NCI-H82 treated with DMSO at 0.1 percent for 48 hours (cell line): Measurements from ENCODE around the gene PHLDB3.
A peak's percentile ranks its signal among the peaks of the same experiment; 100 is the strongest.
"Not testable (repeated sequence)": the region's sequence is repeated elsewhere in the genome, so short reads cannot be mapped to it uniquely, and the experiment has no call there.

Source experiments
- DNase-seq: peaks from one replicate; lab custom pipeline; 2025; ENCODE audit not compliant: unreplicated experiment; lab: John Stamatoyannopoulos, UW

Gene PHLDB3

DNA sequence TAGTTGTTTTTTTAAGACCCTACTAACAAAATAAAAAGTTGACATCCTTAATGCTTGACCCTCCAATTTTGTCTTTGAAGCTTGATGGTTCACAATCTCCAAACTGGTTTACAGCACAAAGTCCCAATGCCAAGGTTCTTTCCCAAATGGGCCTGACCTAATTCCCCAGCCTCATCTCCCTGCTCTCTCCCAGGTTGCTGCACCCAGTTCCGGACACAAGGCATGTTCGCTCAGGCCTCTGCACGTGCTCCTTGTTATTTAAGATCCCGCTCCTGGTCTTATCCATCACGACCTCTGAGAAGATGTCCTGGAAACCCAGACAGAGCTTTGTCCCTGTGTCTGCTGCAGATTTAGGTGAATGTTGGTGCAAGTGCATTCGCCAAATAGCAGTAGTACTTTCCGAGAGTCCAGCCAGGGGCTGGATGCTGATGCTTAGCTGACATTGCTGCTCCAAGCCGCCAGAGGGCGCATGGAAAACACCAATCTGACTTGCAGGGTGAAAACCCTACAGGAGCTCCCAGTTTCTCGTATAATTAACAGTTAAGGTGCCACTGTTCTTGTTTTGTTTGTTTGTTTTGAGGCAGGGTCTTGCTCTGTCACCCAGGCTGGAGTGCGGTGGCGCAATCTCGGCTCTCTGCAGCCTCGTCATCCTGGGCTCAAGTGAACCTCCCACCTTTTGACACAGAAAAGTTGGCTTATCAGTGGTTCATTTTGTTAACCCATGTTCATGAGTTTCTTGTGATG is 57.6 kb downstream of the PHLDB3 start:
- peak; percentile 16 for DNase-seq

- no peak for DNase-seq
Observed at GRCh38 chr19:43445426-43445825, 59.1 kb downstream of the PHLDB3 start.

GRCh38 chr19:43444531-43445287 is 59.8 kb downstream of the PHLDB3 start:
- DNase-seq: no peak

GRCh38 chr19:43444091-43444490 is 60.5 kb downstream of the PHLDB3 start:
- DNase-seq: not testable (repeated sequence)

DNA sequence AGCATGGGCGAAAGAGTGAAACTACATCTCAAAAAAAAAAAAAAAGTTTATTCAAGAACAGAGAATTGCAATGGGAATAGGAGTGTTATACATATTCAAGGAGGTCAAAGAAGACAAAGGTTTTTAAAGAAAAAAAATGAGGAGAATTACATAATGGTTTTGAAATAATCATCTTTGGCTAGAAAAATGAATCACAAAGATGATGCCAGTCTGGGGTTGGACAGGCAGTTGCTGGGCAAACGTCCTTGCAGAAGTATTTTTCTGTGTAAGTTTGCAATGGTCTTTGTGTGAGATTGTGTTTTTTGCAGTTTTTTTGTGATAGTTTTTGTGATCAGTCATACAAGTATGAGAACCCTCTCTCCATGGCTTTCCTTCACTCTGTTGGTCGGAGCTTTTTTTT is 62.8 kb downstream of the PHLDB3 start:
- DNase-seq: no peak

DNA sequence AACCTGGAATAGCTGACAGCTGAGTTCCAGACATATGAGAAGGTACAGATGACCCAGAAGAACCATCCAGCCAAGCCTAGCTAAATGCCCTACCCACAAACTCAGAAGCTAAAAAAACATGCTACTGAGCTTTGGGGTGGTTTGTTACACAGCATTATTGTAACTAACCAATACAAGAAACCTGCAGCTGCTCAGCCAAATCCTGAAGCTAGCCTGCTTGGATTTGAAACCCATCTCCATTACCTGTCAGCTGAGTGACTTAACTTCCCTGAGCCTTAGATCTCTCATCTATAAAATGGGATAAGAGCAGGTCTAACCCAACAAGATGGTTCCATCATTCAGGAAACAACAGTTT is 64.9 kb downstream of the PHLDB3 start:
- DNase-seq: no peak

- no peak for DNase-seq
Observed at GRCh38 chr19:43439032-43439708, 65.4 kb downstream of the PHLDB3 start.

GRCh38 chr19:43438291-43439031 is 66.1 kb downstream of the PHLDB3 start:
- no peak for DNase-seq

- no peak for DNase-seq
Observed at GRCh38 chr19:43437712-43438111, 66.8 kb downstream of the PHLDB3 start.

DNA sequence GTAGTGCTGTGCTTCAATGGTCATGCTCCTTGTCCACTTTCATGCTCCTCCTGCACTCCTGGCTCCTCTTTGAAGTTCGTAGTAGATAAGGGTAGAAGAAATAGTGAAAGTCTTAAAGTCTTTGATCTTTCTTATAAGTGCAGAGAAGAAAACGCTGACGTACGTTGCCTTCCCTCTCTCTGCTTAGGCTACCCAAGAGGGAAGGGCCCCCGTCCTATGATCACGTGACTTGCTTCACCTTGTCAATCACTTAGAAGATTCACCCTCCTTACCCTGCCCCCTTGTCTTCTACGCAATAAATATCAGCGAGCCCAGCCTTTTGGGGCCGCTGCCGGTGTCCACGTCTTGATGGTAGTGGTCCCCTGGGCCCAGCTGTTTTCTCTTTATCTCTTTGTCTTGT is 67.3 kb downstream of the PHLDB3 start:
- not testable (repeated sequence) for DNase-seq

DNA sequence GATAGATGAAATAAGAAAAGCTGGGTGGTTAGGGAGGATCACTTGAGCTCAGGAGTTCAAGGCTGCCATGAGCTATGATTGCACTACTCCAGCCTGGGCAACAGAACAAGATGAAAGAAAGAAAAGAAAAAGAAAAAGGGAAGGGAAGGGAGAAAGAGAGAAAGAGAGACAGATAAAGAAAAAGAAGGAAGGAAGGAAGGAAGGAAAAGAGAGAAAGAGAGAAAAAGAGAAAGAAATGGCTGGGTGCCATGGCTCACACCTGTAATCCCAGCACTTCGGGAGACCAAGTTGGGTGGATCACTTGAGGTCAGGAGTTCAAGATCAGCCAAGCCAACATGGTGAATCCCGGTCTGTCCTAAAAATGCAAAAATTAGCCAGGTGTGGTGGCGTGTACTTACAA is 68.8 kb downstream of the PHLDB3 start:
- DNase-seq: no peak

GRCh38 chr19:43433689-43434088 is 70.9 kb downstream of the PHLDB3 start:
- no peak for DNase-seq

DNA sequence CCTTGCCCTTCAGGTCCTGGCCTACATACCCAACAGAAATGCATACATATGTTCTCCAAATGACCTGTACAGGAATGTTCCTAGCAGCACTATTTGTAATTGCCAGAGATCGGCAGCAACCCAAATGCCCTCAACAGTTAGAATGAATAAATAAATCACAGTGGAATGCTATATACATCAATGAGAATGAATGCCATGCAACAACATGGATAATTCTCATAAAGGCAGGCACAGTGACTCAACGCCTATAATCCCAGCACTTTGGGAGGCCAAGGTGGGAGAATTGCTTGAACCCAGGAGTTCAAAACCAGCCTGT is 71.2 kb downstream of the PHLDB3 start:
- no peak for DNase-seq

DNA sequence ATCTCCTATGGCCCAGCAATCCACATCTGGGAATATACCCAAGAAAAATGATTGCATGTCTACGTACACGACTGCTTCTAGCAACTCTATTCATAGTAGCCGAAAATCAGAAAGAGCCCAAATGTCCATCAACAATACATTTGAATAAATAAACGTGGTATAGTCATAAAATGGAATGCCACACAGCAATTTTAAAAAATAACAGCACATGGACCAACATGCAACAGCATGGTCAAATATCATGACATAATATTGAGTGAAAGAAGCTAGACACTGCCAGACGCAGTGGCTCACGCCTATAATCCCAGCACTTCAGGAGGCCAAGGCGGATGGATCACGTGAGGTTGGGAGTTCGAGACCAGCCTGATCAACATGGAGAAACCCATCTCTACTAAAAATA is 73.6 kb downstream of the PHLDB3 start:
- no peak for DNase-seq

GRCh38 chr19:43430142-43430710 is 74.3 kb downstream of the PHLDB3 start:
- no peak for DNase-seq

DNA sequence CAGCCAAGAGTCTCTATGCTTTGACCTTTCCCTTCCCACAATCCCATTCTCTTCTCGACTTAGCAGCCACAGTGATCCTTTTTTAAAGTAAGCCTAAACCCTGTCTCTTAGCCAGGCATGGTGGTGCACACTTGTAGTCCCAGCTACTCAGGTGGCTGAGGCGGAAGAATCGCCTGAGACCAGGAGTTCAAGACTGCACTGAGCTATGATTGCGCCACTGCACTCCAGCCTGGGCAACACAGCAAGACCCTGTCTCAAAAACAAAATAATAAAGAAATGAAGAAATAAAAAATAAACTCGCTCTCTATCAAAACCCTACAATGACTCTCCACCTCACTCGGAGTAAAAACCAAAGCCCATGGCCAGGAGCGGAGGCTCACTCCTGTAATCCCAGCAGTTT is 75.2 kb downstream of the PHLDB3 start:
- no peak for DNase-seq

GRCh38 chr19:43425567-43426392 is 78.8 kb downstream of the PHLDB3 start:
- no peak for DNase-seq
